ENCODE measurements around the gene BCO1.
A peak's percentile ranks its signal among the peaks of the same experiment; 100 is the strongest.

The BCO1 gene

DNA sequence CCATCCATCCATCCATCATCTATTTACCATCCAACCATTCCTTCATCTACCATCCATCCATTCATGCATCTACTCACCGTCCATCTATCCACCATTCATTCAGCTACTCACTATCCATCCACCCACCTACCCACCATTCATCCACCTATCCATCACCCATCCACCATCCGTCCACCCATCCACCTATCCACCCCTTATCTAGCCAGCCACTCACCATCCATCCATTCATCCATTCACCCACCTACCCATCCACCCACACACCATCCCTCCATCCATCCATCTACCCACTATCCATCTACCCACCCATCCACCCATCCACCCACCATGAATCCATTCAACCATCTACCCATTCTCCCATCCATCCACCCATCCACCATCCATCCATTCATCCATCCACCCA, 26.6 kb downstream of the BCO1 start:
- no peak overlapping the region for H2BK5ac ChIP-seq (ENCODE audit: low read length)
- DNase-seq (ENCODE audit: low spot score), result no peak
- no peak overlapping the region for H3K4me3 ChIP-seq (ENCODE audit: low read length in 2 of 2)
- H3K18ac ChIP-seq (ENCODE audit: low read length), result no peak overlapping the region
- H2BK12ac ChIP-seq (ENCODE audit: low read length), result no peak overlapping the region
- no peak overlapping the region for H4K8ac ChIP-seq (ENCODE audit: low read depth, low read length)
- H3K14ac ChIP-seq (ENCODE audit: low read length), result no peak overlapping the region
- no peak overlapping the region for H3K9ac ChIP-seq (ENCODE audit: low read depth, low read length, poor library complexity)
- H2BK15ac ChIP-seq (ENCODE audit: low read length), result no peak overlapping the region
- no peaks in the 10 kb centered on the region for H3K9me3 ChIP-seq (replicated peaks in 1 of 2; ENCODE audit: control insufficient read depth in 2 of 2, insufficient read depth in 1 of 2, low read depth in 1 of 2, low read length in 2 of 2)
- no peak overlapping the region for H3K4ac ChIP-seq (ENCODE audit: low read length)
- no peak overlapping the region for H2AFZ ChIP-seq (ENCODE audit: low read length)
- H3K23ac ChIP-seq (ENCODE audit: low read depth, low read length, poor library complexity), result no peak overlapping the region
- no peaks in the 10 kb centered on the region for H3K4me1 ChIP-seq (ENCODE audit: control insufficient read depth in 2 of 2, insufficient read depth in 1 of 2, low read depth in 1 of 2, low read length in 2 of 2)
- no peaks in the 10 kb centered on the region for H3K27me3 ChIP-seq (ENCODE audit: control insufficient read depth in 3 of 3, insufficient read depth in 3 of 3, low read depth in 1 of 3, low read length in 3 of 3)
- no peak overlapping the region for H3K27ac ChIP-seq (replicated peaks; ENCODE audit: low read length)
- H3K4me2 ChIP-seq (ENCODE audit: insufficient read depth, low read length, poor library complexity, severe bottlenecking), result no peak overlapping the region
- no peaks in the 10 kb centered on the region for H3K36me3 ChIP-seq (replicated peaks in 1 of 2; ENCODE audit: control insufficient read depth in 2 of 2, insufficient read depth in 2 of 2, low read length in 2 of 2)
- H3K79me1 ChIP-seq (ENCODE audit: low read depth, low read length), result no peaks in the 10 kb centered on the region
- no peak overlapping the region for H2BK120ac ChIP-seq (ENCODE audit: low read depth, low read length)
- 100% methylated on average over 2 of the region's 2 CpGs; no CpG with 5 or more reads in 1 of the 2 donors for WGBS, 2 donors (ENCODE audit: extremely low coverage in 2 of 2, insufficient read length in 2 of 2, insufficient replicate concordance in 1 of 2)
- H4K91ac ChIP-seq (ENCODE audit: low read depth, low read length, poor library complexity), result no peak overlapping the region
- no peak overlapping the region for H2AK5ac ChIP-seq (ENCODE audit: low read depth, low read length)

- Histone ChIP-seq H3K9me3 (replicated peaks in 1 of 2; ENCODE audit: control insufficient read depth in 2 of 2, insufficient read depth in 1 of 2, low read depth in 1 of 2, low read length in 2 of 2) (no peaks in the 10 kb centered on the region), H2BK120ac (ENCODE audit: low read depth, low read length) (no peak overlapping the region), H3K4me3 (ENCODE audit: low read length in 2 of 2) (no peak overlapping the region), H2AK5ac (ENCODE audit: low read depth, low read length) (no peak overlapping the region), H3K79me1 (ENCODE audit: low read depth, low read length) (no peaks in the 10 kb centered on the region), H2BK5ac (ENCODE audit: low read length) (no peak overlapping the region), H2BK12ac (ENCODE audit: low read length) (no peak overlapping the region), H3K9ac (ENCODE audit: low read depth, low read length, poor library complexity) (peak overlapping the region; percentile 2), H2AFZ (ENCODE audit: low read length) (no peak overlapping the region), H3K23ac (ENCODE audit: low read depth, low read length, poor library complexity) (no peak overlapping the region), H3K4ac (ENCODE audit: low read length) (no peak overlapping the region), H3K4me2 (ENCODE audit: insufficient read depth, low read length, poor library complexity, severe bottlenecking) (no peak overlapping the region), H3K4me1 (ENCODE audit: control insufficient read depth in 2 of 2, insufficient read depth in 1 of 2, low read depth in 1 of 2, low read length in 2 of 2) (no peaks in the 10 kb centered on the region), H3K27ac (replicated peaks; ENCODE audit: low read length) (no peak overlapping the region), H3K18ac (ENCODE audit: low read length) (no peak overlapping the region), H3K36me3 (replicated peaks in 1 of 2; ENCODE audit: control insufficient read depth in 2 of 2, insufficient read depth in 2 of 2, low read length in 2 of 2) (no peaks in the 10 kb centered on the region), H4K91ac (ENCODE audit: low read depth, low read length, poor library complexity) (no peak overlapping the region), H2BK15ac (ENCODE audit: low read length) (no peak overlapping the region), H3K27me3 (ENCODE audit: control insufficient read depth in 3 of 3, insufficient read depth in 3 of 3, low read depth in 1 of 3, low read length in 3 of 3) (no peaks in the 10 kb centered on the region), H3K14ac (ENCODE audit: low read length) (no peak overlapping the region), H4K8ac (ENCODE audit: low read depth, low read length) (no peak overlapping the region)
- 100% methylated on average over 1 of the region's 5 CpGs; no CpG with 5 or more reads in 1 of the 2 donors for WGBS, 2 donors (ENCODE audit: extremely low coverage in 2 of 2, insufficient read length in 2 of 2, insufficient replicate concordance in 1 of 2)
- no peak for DNase-seq (ENCODE audit: low spot score)
Observed at GRCh38 chr16:81265658-81266451, 27.4 kb downstream of the BCO1 start.

DNA sequence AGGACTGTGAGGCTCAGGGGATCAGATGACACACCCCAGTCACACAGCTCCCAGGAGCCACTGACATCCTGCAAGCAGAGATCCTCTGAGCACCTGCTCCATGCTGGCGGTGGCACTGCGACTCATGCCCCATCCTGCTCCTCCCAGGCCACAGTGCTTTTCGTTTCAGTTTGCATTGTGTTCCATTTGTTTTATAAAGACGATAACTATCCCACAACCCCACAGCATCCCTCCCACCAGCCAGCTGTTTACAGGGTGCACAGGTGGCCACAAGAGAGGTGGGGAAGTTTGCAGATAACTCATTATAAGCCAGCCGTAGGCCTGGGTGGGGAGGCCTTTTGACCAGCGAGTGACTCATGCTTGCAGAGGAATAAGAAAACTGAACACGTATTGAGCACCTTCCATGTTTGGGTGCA, 28.2 kb downstream of the BCO1 start:
- no peak overlapping the region for H2BK5ac ChIP-seq (ENCODE audit: low read length)
- H4K8ac ChIP-seq (ENCODE audit: low read depth, low read length), result no peak overlapping the region
- no peak overlapping the region for H3K18ac ChIP-seq (ENCODE audit: low read length)
- no peak overlapping the region for H3K4me3 ChIP-seq (ENCODE audit: low read length in 2 of 2)
- no peaks in the 10 kb centered on the region for H3K79me1 ChIP-seq (ENCODE audit: low read depth, low read length)
- no peak overlapping the region for H2AFZ ChIP-seq (ENCODE audit: low read length)
- H2BK15ac ChIP-seq (ENCODE audit: low read length), result no peak overlapping the region
- no peaks in the 10 kb centered on the region for H3K36me3 ChIP-seq (replicated peaks in 1 of 2; ENCODE audit: control insufficient read depth in 2 of 2, insufficient read depth in 2 of 2, low read length in 2 of 2)
- no peak overlapping the region for H3K23ac ChIP-seq (ENCODE audit: low read depth, low read length, poor library complexity)
- H3K4me2 ChIP-seq (ENCODE audit: insufficient read depth, low read length, poor library complexity, severe bottlenecking), result no peak overlapping the region
- no peak overlapping the region for H2BK12ac ChIP-seq (ENCODE audit: low read length)
- H4K91ac ChIP-seq (ENCODE audit: low read depth, low read length, poor library complexity), result no peak overlapping the region
- H3K9me3 ChIP-seq (replicated peaks in 1 of 2; ENCODE audit: control insufficient read depth in 2 of 2, insufficient read depth in 1 of 2, low read depth in 1 of 2, low read length in 2 of 2), result no peaks in the 10 kb centered on the region
- DNase-seq (ENCODE audit: low spot score), result no peak
- H3K14ac ChIP-seq (ENCODE audit: low read length), result no peak overlapping the region
- no peak overlapping the region for H3K27ac ChIP-seq (replicated peaks; ENCODE audit: low read length)
- H2BK120ac ChIP-seq (ENCODE audit: low read depth, low read length), result no peak overlapping the region
- H2AK5ac ChIP-seq (ENCODE audit: low read depth, low read length), result no peak overlapping the region
- no peaks in the 10 kb centered on the region for H3K27me3 ChIP-seq (ENCODE audit: control insufficient read depth in 3 of 3, insufficient read depth in 3 of 3, low read depth in 1 of 3, low read length in 3 of 3)
- no peaks in the 10 kb centered on the region for H3K4me1 ChIP-seq (ENCODE audit: control insufficient read depth in 2 of 2, insufficient read depth in 1 of 2, low read depth in 1 of 2, low read length in 2 of 2)
- no peak overlapping the region for H3K9ac ChIP-seq (ENCODE audit: low read depth, low read length, poor library complexity)
- no peak overlapping the region for H3K4ac ChIP-seq (ENCODE audit: low read length)
- no CpG with 5 or more reads among the region's 7 CpGs for WGBS, 2 donors (ENCODE audit: extremely low coverage in 2 of 2, insufficient read length in 2 of 2, insufficient replicate concordance in 1 of 2)

GRCh38 chr16:81268509-81268908, 30.0 kb downstream of the BCO1 start:
- Histone ChIP-seq H2BK12ac (ENCODE audit: low read length) (no peak overlapping the region), H3K27ac (replicated peaks; ENCODE audit: low read length) (no peak overlapping the region), H3K9me3 (replicated peaks in 1 of 2; ENCODE audit: control insufficient read depth in 2 of 2, insufficient read depth in 1 of 2, low read depth in 1 of 2, low read length in 2 of 2) (no peaks in the 10 kb centered on the region), H3K4ac (ENCODE audit: low read length) (no peak overlapping the region), H3K9ac (ENCODE audit: low read depth, low read length, poor library complexity) (no peak overlapping the region), H2AFZ (ENCODE audit: low read length) (no peak overlapping the region), H3K4me2 (ENCODE audit: insufficient read depth, low read length, poor library complexity, severe bottlenecking) (no peak overlapping the region), H4K8ac (ENCODE audit: low read depth, low read length) (no peak overlapping the region), H3K18ac (ENCODE audit: low read length) (no peak overlapping the region), H3K23ac (ENCODE audit: low read depth, low read length, poor library complexity) (no peak overlapping the region), H3K4me3 (ENCODE audit: low read length in 2 of 2) (no peak overlapping the region), H3K36me3 (replicated peaks in 1 of 2; ENCODE audit: control insufficient read depth in 2 of 2, insufficient read depth in 2 of 2, low read length in 2 of 2) (no peaks in the 10 kb centered on the region), H3K27me3 (ENCODE audit: control insufficient read depth in 3 of 3, insufficient read depth in 3 of 3, low read depth in 1 of 3, low read length in 3 of 3) (no peaks in the 10 kb centered on the region), H3K4me1 (ENCODE audit: control insufficient read depth in 2 of 2, insufficient read depth in 1 of 2, low read depth in 1 of 2, low read length in 2 of 2) (no peaks in the 10 kb centered on the region), H4K91ac (ENCODE audit: low read depth, low read length, poor library complexity) (no peak overlapping the region), H2BK5ac (ENCODE audit: low read length) (no peak overlapping the region), H2BK120ac (ENCODE audit: low read depth, low read length) (no peak overlapping the region), H2AK5ac (ENCODE audit: low read depth, low read length) (no peak overlapping the region), H3K79me1 (ENCODE audit: low read depth, low read length) (no peaks in the 10 kb centered on the region), H2BK15ac (ENCODE audit: low read length) (no peak overlapping the region), H3K14ac (ENCODE audit: low read length) (no peak overlapping the region)
- whole genome bisulfite sequencing, 2 donors (ENCODE audit: extremely low coverage in 2 of 2, insufficient read length in 2 of 2, insufficient replicate concordance in 1 of 2), result no CpG with 5 or more reads among the region's 5 CpGs
- no peak for DNase-seq (ENCODE audit: low spot score)
